GM13976 (cell line): ENCODE measurements around the gene DICER1.

Experiments
- DNase-seq: peaks from one replicate; pipeline ENCODE4 v3.0.0; 2012; ENCODE audit warnings: low spot score
- CTCF ChIP-seq: IDR thresholded peaks from 2 replicates; pipeline ENCODE4 v1.5.1; 2012; ENCODE audit warnings: borderline replicate concordance, mild to moderate bottlenecking; ENCODE audit not compliant: insufficient read depth; ENCODE audit errors: extremely low read depth, missing control alignments, control extremely low read depth
- in situ Hi-C: fragments of 300-500 bp; cut with MboI; formaldehyde crosslinking; loops from one replicate; pipeline ENCODE4 v1.12.0; 2022; ENCODE audit warnings: low sequenced_read_pairs, mixed read lengths, inconsistent platforms; ENCODE audit not compliant: unreplicated experiment

Gene DICER1

GRCh38 chr14:95110178-95110577, 47.2 kb downstream of the DICER1 start:
- no peak for DNase-seq
- no peak for TF ChIP-seq CTCF
- in situ Hi-C loops: no loop called here

GRCh38 chr14:95107711-95108110, 49.6 kb downstream of the DICER1 start:
- DNase-seq: no peak
- in situ Hi-C loops: no loop called here
- no peak for TF ChIP-seq CTCF

- DNase-seq: no peak
- in situ Hi-C loops: no loop called here
- no peak for TF ChIP-seq CTCF
Measured at GRCh38 chr14:95106971-95107370, 50.4 kb downstream of the DICER1 start.

GRCh38 chr14:95104911-95105310, 52.4 kb downstream of the DICER1 start:
- TF ChIP-seq CTCF: no peak
- in situ Hi-C loops: no loop called here
- DNase-seq: no peak

- no peak for DNase-seq
- in situ Hi-C loops: no loop called here
- no peak for TF ChIP-seq CTCF
Measured at GRCh38 chr14:95102680-95103044, 54.7 kb downstream of the DICER1 start.

GRCh38 chr14:95101736-95102679, 55.3 kb downstream of the DICER1 start:
- in situ Hi-C loops: no loop called here
- DNase-seq: no peak
- TF ChIP-seq CTCF: no peak

GRCh38 chr14:95098984-95099599, 58.2 kb downstream of the DICER1 start:
- in situ Hi-C loops: no loop called here
- no peak for DNase-seq
- TF ChIP-seq CTCF: peak; percentile 19
